Mucosa of rectum (tissue), 2 donors: ENCODE measurements around the gene TMEM151A.
A peak's percentile ranks its signal among the peaks of the same experiment; 100 is the strongest.

ENCODE experiments used
- H3K27ac ChIP-seq, 2 donors: one replicate each; pipeline ENCODE4 v1.7.0; 2013; ENCODE audit warnings: inconsistent platforms in 2 of 2, low read depth in 2 of 2, low read length in 2 of 2
- H3K27me3 ChIP-seq, 2 donors: one replicate each; pipeline ENCODE4 v1.7.0; 2013; ENCODE audit warnings: low read length in 2 of 2; ENCODE audit not compliant: control insufficient read depth in 2 of 2, insufficient read depth in 2 of 2
- H3K36me3 ChIP-seq, 2 donors: one replicate each; pipeline ENCODE4 v1.7.0; 2013; ENCODE audit warnings: low read length in 2 of 2; ENCODE audit not compliant: control insufficient read depth in 2 of 2, insufficient read depth in 2 of 2
- H3K4me1 ChIP-seq, 2 donors: one replicate each; pipeline ENCODE4 v1.7.0; 2013; ENCODE audit warnings: low read length in 2 of 2, mild to moderate bottlenecking in 1 of 2; ENCODE audit not compliant: control insufficient read depth in 2 of 2, insufficient read depth in 2 of 2
- H3K4me3 ChIP-seq, 2 donors: one replicate each; pipeline ENCODE4 v1.7.0; 2013; ENCODE audit warnings: low read length in 2 of 2
- H3K9ac ChIP-seq, 2 donors: one replicate each; pipeline ENCODE4 v1.7.0; 2013; ENCODE audit warnings: low read length in 2 of 2, low read depth in 1 of 2, mild to moderate bottlenecking in 1 of 2
- H3K9me3 ChIP-seq, 2 donors: one replicate each; pipeline ENCODE4 v1.7.0; 2013; ENCODE audit warnings: low read length in 2 of 2; ENCODE audit not compliant: control insufficient read depth in 2 of 2
- donor health status: healthy.
- donor health status: Normal muscosa, but diverticular disease.

The TMEM151A gene

GRCh38 chr11:66282468-66283455 lies 8.9 kb upstream of the TMEM151A start:
- Histone ChIP-seq H3K9me3 (no peaks in the 10 kb centered on the region), H3K4me3 (no peak overlapping the region), H3K4me1 (peaks cover 8 to 9% of the 10 kb centered on the region in 2 donors), H3K27ac (peak overlapping the region in 1 of 2 donors; percentile 4), H3K9ac (no peak overlapping the region), H3K36me3 (peaks cover 6 to 9% of the 10 kb centered on the region in 2 donors), H3K27me3 (no peaks in the 10 kb centered on the region)

GRCh38 chr11:66283461-66284105 lies 8.1 kb upstream of the TMEM151A start:
- Histone ChIP-seq H3K9ac (no peak overlapping the region), H3K27me3 (no peaks in the 10 kb centered on the region), H3K27ac (no peak overlapping the region), H3K4me1 (peaks cover 16% of the 10 kb centered on the region in 2 donors), H3K36me3 (peaks cover 6 to 9% of the 10 kb centered on the region in 2 donors), H3K9me3 (no peaks in the 10 kb centered on the region), H3K4me3 (no peak overlapping the region)

- Histone ChIP-seq H3K9me3 (no peaks in the 10 kb centered on the region), H3K27ac (no peak overlapping the region), H3K9ac (no peak overlapping the region), H3K4me3 (no peak overlapping the region), H3K27me3 (no peaks in the 10 kb centered on the region), H3K36me3 (peaks cover 6 to 9% of the 10 kb centered on the region in 2 donors), H3K4me1 (peaks cover 18% of the 10 kb centered on the region in 2 donors)
These were observed 7.1 kb upstream of the TMEM151A start for GRCh38 chr11:66284526-66285078.

- H3K9me3 ChIP-seq, result no peaks in the 10 kb centered on the region
- H3K9ac ChIP-seq, result no peak overlapping the region
- H3K4me1 ChIP-seq, result peaks cover 25 to 26% of the 10 kb centered on the region in 2 donors
These were observed 6.3 kb upstream of the TMEM151A start for GRCh38 chr11:66285250-66285947.

GRCh38 chr11:66286699-66287098 lies 5.0 kb upstream of the TMEM151A start:
- H3K9ac ChIP-seq, result no peak overlapping the region
- H3K27ac ChIP-seq, result no peak overlapping the region
- no peak overlapping the region for H3K4me3 ChIP-seq
- H3K36me3 ChIP-seq, result peaks cover 6 to 9% of the 10 kb centered on the region in 2 donors
- peaks cover 5 to 6% of the 10 kb centered on the region in 2 donors for H3K27me3 ChIP-seq
- peaks cover 25 to 26% of the 10 kb centered on the region in 2 donors for H3K4me1 ChIP-seq
- no peaks in the 10 kb centered on the region for H3K9me3 ChIP-seq

More at GRCh38 chr11:66285250-66285947, 6.3 kb upstream of the TMEM151A start:
- H3K4me3 ChIP-seq, result no peak overlapping the region
- H3K36me3 ChIP-seq, result peaks cover 6 to 9% of the 10 kb centered on the region in 2 donors
- H3K27me3 ChIP-seq, result no peaks in the 10 kb centered on the region
- no peak overlapping the region for H3K27ac ChIP-seq

GRCh38 chr11:66287211-66287888 lies 4.3 kb upstream of the TMEM151A start:
- H3K4me1 ChIP-seq, result peaks cover 22 to 25% of the 10 kb centered on the region in 2 donors
- no peak overlapping the region for H3K27ac ChIP-seq
- H3K9ac ChIP-seq, result peak overlapping the region in 1 of 2 donors; percentile 94
- peak overlapping the region in 1 of 2 donors; percentile 94 for H3K4me3 ChIP-seq
- peaks cover 6 to 8% of the 10 kb centered on the region in 2 donors for H3K27me3 ChIP-seq
- peaks cover 6 to 9% of the 10 kb centered on the region in 2 donors for H3K36me3 ChIP-seq
- H3K9me3 ChIP-seq, result no peaks in the 10 kb centered on the region

- Histone ChIP-seq H3K27me3 (peaks cover 13 to 15% of the 10 kb centered on the region in 2 donors), H3K36me3 (peaks cover 6 to 9% of the 10 kb centered on the region in 2 donors), H3K9ac (peak overlapping the region; percentile 93 to 94), H3K27ac (peak overlapping the region; percentile 96 to 97), H3K4me1 (peaks cover 18 to 21% of the 10 kb centered on the region in 2 donors), H3K4me3 (peak overlapping the region; percentile 88 to 94), H3K9me3 (no peaks in the 10 kb centered on the region)
These were observed 3.6 kb upstream of the TMEM151A start for GRCh38 chr11:66287889-66288670.

- Histone ChIP-seq H3K27me3 (peaks cover 17 to 22% of the 10 kb centered on the region in 2 donors), H3K4me3 (peak within 1 kb of the TSS; percentile 88 to 94), H3K27ac (peak within 1 kb of the TSS; percentile 96 to 97), H3K9me3 (no peaks in the 10 kb centered on the region), H3K9ac (peak within 1 kb of the TSS; percentile 93 to 94), H3K36me3 (peaks cover 6 to 9% of the 10 kb centered on the region in 2 donors), H3K4me1 (peaks cover 18 to 21% of the 10 kb centered on the region in 2 donors)
These were observed 2.8 kb upstream of the TMEM151A start, which contains the start of gene YIF1A for GRCh38 chr11:66288671-66289547. Gene YIF1A (minus strand): TSS chr11:66289143. CDS start chr11:66288985, 158 bp downstream.
